SIG-M5 (cell line): ENCODE measurements around the gene EGLN2.
"Not testable (repeated sequence)": the region's sequence is repeated elsewhere in the genome, so short reads cannot be mapped to it uniquely, and the experiment has no call there.

Source experiments
- DNase-seq: peaks from one replicate; lab custom pipeline; 2025; lab: John Stamatoyannopoulos, UW

The EGLN2 gene

DNA sequence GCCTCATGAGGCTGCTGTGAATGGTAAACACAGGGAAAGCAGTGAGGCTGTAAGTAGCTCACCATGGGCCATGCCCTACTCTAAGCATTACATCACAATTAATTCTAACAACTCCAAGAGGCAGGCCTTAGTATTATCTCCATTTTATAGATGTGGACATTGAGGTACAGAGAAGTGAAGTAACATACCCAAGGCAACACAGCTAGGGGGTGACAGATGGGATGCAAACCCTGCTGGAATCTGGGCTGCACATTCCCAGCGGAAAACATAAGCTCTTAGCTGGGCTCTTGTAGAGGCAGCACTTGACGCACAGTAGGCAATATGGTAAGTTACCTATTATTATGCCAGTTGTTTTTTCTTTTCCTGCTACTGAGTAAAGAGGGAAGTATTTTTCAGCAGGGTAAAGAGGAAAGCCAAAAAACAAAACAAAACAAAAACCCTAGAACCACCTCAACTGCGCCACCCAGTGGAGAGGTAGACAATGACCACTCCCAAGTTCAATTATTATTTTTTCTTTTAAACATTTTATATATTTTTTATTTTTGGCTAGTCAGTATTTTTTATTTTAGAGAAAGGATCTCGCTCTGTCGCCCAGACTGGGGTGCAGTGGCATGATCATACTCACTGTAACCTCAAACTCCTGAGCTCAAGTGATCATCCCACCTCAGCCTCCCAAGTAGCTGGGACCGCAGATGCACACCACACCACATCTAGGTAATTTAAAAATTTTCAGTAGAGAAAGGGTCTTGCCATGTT, 20.7 kb downstream of the EGLN2 start:
- not testable (repeated sequence) for DNase-seq

DNA sequence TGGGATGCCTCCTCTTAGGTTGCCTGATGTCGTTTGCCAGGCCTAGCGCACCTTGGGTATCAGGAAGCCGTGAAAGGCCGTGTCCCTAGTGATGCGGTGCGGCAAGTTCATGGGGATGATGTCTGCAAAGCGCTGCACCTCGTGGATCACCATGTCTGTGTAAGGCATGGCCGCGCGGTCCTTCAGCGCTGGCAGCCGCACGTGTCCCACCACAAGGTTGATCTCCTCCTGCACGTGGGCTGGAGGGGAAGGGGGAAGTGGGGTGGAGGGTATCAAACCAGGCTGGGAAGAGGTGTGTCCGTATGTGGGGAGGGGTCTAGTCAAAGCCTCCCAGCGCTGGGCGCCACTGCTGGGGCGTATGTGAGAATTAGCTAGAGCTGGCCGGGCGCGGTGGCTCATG, 23.2 kb downstream of the EGLN2 start:
- DNase-seq = no peak

GRCh38 chr19:40822704-40823553, 23.9 kb downstream of the EGLN2 start:
- DNase-seq = not testable (repeated sequence)

- not testable (repeated sequence) for DNase-seq
These were observed 25.9 kb downstream of the EGLN2 start for GRCh38 chr19:40824916-40825315.

GRCh38 chr19:40825460-40826095, 26.6 kb downstream of the EGLN2 start:
- not testable (repeated sequence) for DNase-seq

DNA sequence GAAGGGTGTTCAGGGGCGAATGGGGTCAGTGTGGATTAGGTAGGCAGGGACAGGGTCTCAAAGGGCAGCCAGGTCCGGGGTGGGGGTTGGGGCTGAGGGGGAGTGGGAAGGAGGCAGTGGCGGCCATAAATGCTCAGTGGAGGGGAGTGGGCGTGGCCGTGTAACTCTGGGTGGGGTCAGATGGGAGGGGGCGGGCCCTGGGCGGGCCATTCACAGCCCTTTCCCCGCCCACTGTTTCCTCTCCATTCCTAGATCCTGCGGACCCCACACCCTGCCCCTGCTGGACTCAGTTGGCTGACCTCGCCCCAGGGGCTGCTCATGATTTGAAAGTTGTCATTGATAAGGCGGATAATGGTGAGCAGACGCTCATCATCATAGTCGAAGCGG, 27.3 kb downstream of the EGLN2 start:
- not testable (repeated sequence) for DNase-seq

- not testable (repeated sequence) for DNase-seq
These were observed 27.9 kb downstream of the EGLN2 start for GRCh38 chr19:40826699-40827385.

DNA sequence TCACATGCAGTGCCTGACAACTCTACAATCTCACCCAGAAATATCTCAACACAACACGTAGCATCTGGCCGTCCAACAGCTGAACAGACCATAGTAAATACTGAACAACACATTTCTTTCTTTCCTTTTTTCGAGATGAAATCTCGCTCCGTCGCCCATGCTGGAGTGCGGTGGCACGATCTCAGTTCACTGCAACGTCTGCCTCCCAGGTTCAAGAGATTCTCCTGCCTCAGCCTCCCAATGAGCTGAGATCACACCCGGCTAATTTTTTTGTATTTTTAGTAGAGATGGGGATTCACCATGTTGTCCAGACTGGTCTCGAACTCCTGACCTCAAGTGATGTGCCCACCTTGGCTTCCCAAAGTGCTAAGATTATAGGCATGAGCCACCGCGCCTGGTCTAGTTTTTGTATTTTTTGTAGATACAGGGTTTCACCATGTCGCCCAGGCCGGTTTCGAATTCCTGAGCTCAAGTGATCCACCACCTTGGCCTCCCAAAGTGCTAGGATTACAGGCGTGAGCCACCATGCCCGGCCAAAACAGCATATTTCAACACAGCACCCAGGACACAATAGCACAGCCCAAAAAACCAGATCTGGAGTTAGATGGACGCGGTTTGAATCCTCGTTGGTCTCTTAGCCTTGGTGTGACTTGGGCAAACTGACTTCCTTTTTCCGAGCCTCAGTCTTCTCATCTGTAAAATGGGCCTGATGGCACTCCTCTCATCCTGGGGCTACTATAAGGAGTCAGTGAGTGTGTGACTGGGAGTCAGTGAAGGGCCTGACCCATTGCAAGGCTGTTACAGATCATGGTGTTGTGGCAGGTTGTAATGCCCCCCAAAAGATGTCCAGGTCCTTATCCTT, 28.6 kb downstream of the EGLN2 start:
- no peak for DNase-seq

DNA sequence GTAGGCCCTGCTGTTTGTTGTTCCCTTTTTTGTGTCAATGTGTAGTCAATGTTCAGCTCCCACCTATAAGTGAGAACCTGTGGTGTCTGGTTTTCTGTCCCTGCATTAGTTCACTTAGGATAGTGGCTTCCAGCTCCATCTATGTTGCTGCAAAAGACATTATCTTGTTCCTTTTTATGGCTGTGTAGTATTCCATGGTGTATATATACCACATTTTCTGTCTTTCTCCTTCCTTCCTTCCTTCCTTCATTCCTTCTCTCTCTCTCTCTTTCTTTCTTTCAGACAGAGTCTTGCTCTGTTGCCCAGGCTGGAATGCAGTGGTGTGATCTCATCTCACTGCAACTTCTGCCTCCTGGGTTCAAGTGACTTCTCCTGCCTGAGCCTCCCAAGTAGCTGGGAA, 30.2 kb downstream of the EGLN2 start:
- DNase-seq = no peak

- not testable (repeated sequence) for DNase-seq
These were observed 31.8 kb downstream of the EGLN2 start for GRCh38 chr19:40830741-40831140.

DNA sequence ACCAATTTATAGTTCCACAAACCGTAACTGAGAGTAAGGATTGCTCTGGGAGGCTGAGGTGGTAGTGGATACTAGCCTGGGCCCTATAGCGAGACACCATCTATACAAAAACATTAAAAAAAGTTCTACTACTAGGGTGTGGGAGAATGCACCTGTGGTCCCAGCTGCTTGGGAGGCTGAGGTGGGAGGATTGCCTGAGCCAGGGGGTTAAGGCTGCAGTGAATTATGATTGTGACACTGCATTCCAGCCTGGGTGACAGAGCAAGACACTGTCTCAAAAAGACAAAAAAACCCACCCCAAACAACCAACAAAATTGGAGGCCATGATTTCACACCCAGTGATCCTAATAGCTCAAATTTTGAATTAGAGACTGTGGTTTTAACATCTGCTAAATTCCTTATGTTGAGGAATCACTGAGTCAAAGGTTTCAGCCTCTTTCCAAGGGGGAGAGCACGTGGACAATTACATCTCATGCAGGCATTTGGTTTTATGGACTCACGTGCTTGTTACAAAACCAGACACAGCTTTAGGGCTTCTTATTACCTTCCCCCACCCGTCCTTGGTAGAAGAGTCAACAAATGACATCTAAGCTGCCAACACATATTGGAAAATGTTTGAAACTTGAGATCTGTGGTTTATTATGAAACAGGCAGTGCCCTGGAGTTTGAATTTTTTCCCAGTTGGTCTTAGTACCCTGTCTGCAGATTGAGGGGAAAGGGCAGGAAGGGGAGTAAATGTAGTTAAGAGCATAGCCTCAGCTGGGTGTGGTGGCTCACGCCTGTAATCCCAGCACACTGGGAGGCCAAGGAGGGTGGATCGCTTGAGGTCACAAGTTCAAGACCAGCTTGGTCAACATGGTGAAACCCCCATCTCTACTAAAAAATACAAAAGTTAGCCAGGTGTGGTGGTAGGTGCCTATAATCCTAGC, 32.8 kb downstream of the EGLN2 start:
- no peak for DNase-seq

- not testable (repeated sequence) for DNase-seq
These were observed 33.4 kb downstream of the EGLN2 start for GRCh38 chr19:40832431-40832790.

GRCh38 chr19:40833728-40834533, 34.9 kb downstream of the EGLN2 start:
- not testable (repeated sequence) for DNase-seq

DNA sequence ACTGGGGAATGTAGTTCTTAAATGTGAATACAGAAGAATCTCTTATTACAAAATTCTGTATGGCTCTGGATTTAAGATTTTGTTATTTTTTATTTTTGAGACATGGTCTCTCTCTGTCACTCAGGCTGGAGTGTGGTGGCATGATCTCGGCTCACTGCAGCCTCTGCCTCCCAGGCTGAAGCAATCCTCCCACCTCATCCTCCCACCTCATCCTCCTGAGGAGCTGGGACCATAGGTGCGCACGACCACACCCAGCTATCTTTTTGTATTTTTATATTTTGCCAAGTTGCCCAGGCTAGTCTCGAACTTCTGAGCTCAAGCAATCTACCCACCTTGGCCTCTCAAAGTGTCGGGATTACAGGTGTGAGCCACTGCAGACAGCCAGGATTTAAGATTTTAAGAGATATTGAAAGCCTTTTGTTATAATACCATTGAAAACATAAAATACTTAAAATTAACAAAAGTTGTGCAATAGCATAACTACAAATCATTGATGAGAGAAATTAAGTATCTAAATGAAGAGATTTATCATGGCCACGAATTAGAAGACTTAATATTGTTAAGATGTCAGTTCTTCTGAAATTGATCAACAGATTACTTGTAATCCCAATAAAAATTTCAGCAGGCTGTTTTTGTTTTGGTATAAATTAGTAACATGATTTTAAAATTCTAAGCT, 37.9 kb downstream of the EGLN2 start:
- no peak for DNase-seq

- not testable (repeated sequence) for DNase-seq
These were observed 39.5 kb downstream of the EGLN2 start for GRCh38 chr19:40838477-40838876.

DNA sequence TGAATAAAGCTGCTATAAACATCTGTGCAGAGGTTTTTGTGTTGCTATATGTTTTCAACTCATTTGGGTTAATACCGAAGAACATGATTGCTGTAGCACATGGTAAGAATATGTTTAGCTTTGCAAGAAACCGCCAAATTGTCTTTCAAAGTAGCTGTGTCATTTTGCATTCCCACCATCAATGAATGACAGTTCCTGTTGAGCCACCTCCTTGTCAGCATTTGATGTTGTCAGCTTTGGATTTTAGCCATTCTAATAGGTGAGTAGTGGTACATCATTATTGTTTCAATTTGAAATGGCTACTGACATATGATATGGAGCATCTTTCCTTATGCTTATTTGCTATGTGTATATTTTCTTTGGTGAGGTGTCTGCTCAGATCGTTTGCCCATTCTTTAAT, 43.0 kb downstream of the EGLN2 start:
- not testable (repeated sequence) for DNase-seq

DNA sequence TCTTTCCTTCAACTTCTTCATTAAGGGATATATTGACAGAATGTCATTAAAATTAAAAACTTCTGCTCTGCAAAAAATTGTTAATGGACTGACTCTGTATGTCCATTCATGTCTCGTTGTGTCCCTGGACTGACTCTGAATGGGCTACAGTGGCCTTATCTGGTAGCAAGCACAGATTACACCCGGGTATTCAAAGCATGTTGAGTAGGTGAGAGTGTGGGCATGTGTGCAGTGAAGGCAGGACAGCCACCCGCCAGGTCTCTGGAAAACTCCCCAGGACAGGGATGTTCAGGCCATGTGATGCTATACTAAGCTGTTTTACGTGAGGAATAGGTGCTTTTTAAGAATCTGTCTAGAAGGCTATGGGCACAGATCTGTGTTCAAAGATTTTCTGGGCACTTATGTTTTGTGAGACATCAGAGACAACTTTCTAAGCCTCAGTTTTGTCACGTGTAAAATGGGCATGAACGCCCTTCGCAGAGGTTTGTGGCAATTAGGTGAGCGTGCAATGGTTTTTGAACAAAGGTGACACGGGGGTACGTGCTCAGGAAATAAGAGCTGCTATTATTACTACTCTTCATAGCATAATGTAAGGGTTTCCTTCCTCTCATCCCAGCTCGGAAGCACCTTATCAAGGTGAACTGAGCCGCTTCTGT, 44.1 kb downstream of the EGLN2 start:
- not testable (repeated sequence) for DNase-seq

GRCh38 chr19:40843653-40844052, 44.7 kb downstream of the EGLN2 start:
- not testable (repeated sequence) for DNase-seq
